Erythroblast (primary cell): ENCODE data around the gene ACP5.

ENCODE experiments used
- GATA1 ChIP-seq: IDR thresholded peaks from 2 replicates; pipeline ENCODE4 v1.6.1; 2011; ENCODE audit warnings: low read depth, mild to moderate bottlenecking, control low read depth, low read length, moderate library complexity
- POLR2A ChIP-seq: IDR thresholded peaks from 2 replicates; pipeline ENCODE4 v1.6.1; 2011; ENCODE audit warnings: mild to moderate bottlenecking, low read length

DNA sequence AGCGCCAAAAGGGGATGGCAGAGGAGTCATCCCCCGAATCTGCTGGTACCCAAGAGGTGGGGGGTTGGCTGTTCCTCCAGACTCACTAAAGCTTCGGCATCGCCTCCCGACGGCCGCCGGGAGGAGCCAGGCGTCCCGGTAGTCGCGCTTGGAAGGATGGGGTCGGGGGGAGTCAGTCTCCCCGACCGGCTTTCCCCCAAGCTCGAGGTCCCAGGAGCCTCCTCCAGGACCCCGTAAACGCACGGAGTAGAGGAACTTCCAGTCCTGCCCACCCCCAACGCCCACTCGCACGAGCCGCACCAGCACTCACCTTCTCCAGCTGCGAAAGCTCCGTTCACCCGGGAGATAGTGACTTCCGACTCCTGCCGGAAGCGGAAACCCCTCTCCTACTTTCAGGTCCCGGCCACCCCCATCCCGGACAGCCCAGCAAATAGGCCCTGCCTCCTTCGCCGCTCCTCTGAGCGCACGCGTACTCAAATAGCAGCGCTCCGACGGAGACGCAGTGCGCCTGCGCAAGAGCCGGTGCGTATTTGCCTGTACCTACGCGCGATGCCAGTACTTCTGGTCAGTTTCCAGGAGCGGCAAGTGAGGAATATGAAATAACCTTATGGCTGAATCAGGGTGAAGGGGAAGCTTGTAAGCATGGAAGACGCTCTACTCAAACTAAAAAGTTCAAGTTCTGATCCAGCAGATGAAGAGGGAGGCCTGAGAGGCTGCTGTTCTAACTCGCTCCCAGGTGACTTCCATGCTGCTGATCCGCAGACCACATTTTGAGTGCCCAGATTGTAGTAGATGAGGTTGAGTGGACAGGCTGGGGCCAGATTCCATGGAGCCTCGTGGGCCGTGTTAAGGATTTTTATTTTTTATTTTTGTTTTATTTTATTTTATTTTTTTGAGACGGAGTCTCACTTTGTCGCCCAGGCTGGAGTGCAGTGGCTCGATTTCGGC, 18.3 kb downstream of the ACP5 start, which contains the start of gene ELOF1:
- TF ChIP-seq POLR2A = peak; percentile 98
- no peak for TF ChIP-seq GATA1
